GM10266 (cell line): ENCODE measurements around the gene PSMA3.
"Not testable (repeated sequence)": the region's sequence is repeated elsewhere in the genome, so short reads cannot be mapped to it uniquely, and the experiment has no call there.

ENCODE experiments used
- DNase-seq: peaks from one replicate; pipeline ENCODE4 v3.0.0; 2012; ENCODE audit errors: extremely low spot score
- TF ChIP-seq, protein P1 (sequence below): IDR thresholded peaks from 2 replicates; pipeline ENCODE4 v1.5.1; 2012; ENCODE audit warnings: mild to moderate bottlenecking, low read depth; ENCODE audit not compliant: control insufficient read depth, insufficient read depth; ENCODE audit errors: missing control alignments

PSMA3 gene

GRCh38 chr14:58243790-58244555 lies 670 bp upstream of the PSMA3 start:
- TF ChIP-seq, protein P1, sequence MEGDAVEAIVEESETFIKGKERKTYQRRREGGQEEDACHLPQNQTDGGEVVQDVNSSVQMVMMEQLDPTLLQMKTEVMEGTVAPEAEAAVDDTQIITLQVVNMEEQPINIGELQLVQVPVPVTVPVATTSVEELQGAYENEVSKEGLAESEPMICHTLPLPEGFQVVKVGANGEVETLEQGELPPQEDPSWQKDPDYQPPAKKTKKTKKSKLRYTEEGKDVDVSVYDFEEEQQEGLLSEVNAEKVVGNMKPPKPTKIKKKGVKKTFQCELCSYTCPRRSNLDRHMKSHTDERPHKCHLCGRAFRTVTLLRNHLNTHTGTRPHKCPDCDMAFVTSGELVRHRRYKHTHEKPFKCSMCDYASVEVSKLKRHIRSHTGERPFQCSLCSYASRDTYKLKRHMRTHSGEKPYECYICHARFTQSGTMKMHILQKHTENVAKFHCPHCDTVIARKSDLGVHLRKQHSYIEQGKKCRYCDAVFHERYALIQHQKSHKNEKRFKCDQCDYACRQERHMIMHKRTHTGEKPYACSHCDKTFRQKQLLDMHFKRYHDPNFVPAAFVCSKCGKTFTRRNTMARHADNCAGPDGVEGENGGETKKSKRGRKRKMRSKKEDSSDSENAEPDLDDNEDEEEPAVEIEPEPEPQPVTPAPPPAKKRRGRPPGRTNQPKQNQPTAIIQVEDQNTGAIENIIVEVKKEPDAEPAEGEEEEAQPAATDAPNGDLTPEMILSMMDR, result no peak
- no peak for DNase-seq

DNA sequence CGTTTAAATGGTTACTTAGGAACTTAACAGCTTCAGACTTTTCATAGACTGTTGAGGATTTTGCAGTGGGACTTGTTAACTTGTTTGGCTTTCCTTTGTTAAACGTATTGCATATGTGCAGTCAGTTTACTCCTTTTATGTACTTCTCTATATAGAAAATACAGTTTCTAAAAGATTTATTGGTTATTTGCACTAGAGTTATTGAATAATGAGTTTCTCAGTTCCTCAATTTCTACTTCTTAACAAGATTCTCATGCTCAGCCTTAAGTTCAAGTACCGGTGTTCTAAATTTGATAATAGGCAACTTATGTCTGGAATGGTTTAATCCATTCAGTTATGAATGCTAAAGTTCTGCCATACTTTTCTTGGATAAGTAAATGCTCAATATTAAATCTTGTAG lies 919 bp downstream of the PSMA3 start:
- TF ChIP-seq, protein P1, result no peak
- DNase-seq, result no peak

- TF ChIP-seq, protein P1, result no peak
Observed at GRCh38 chr14:58249611-58250010, 5.0 kb downstream of the PSMA3 start.

DNA sequence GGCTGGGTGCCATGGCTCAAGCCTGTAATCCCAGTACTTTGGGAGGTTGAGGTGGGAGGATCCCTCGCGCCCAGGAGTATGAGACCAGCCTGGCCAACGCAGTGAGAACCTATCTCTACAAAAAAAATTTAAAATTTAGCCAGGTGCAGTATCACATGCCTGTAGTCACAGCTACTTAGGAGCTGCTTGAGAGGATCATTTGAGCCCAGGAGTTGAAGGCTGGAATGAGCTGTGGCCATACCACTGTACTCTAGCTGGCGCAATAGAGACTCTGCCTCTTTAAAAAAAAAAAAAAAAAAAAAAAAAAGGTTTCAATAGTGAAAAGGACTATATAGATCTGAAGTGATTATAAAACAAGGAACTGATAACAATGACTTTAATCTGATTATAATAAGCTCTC lies 13.5 kb downstream of the PSMA3 start:
- TF ChIP-seq, protein P1, result peak; percentile 0
- no peak for DNase-seq

More at GRCh38 chr14:58249611-58250010, 5.0 kb downstream of the PSMA3 start:
- DNase-seq, result no peak

GRCh38 chr14:58262005-58262404 lies 17.4 kb downstream of the PSMA3 start:
- DNase-seq, result not testable (repeated sequence)

GRCh38 chr14:58265401-58265800 lies 20.8 kb downstream of the PSMA3 start:
- TF ChIP-seq, protein P1, result no peak
- DNase-seq, result no peak

GRCh38 chr14:58270628-58271027 lies 26.0 kb downstream of the PSMA3 start:
- TF ChIP-seq, protein P1, result no peak
- DNase-seq, result no peak
